SU-DHL-6 (cell line): Measurements from ENCODE around the gene CAMK2D.

Source experiments
- H2AFZ ChIP-seq: fragments of 200-600 bp; sonication (generic); 2 replicates; pipeline ENCODE4 v1.6.1; 2014; ENCODE audit warnings: low read depth, mild to moderate bottlenecking, moderate library complexity, mixed read lengths, antibody characterized with exemption, low read length; ENCODE audit not compliant: severe bottlenecking
- H3F3A ChIP-seq: fragments of 200-600 bp; shearing (Covaris generic); 2 replicates; pipeline ENCODE4 v1.6.0; 2016; ENCODE audit warnings: antibody characterized with exemption, mild to moderate bottlenecking; ENCODE audit not compliant: insufficient read depth
- H3K27ac ChIP-seq: fragments of 200-600 bp; sonication (generic); 2 replicates; pipeline ENCODE4 v1.5.1; 2016; ENCODE audit warnings: low read depth, mild to moderate bottlenecking, low read length, moderate library complexity, mixed read lengths
- H3K27me3 ChIP-seq: fragments of 200-600 bp; sonication (generic), shearing (Covaris generic); 2 replicates; pipeline ENCODE4 v1.6.0; 2014; ENCODE audit warnings: mild to moderate bottlenecking, low read length
- H3K36me3 ChIP-seq: fragments of 200-600 bp; sonication (generic); 2 replicates; pipeline ENCODE4 v1.6.1; 2014; ENCODE audit warnings: mild to moderate bottlenecking, low read length, mixed read lengths
- H3K4me2 ChIP-seq: fragments of 300-600, 200-600 bp; shearing (Covaris generic), sonication (generic); 2 replicates; pipeline ENCODE4 v1.6.0; 2014; ENCODE audit warnings: low read length, low read depth, mild to moderate bottlenecking; ENCODE audit not compliant: poor library complexity, severe bottlenecking
- H3K4me3 ChIP-seq: fragments of 200-600 bp; sonication (generic); 2 replicates; pipeline ENCODE4 v1.5.1; 2014; ENCODE audit warnings: antibody characterized with exemption, low read length, mild to moderate bottlenecking, mixed read lengths; ENCODE audit not compliant: insufficient read depth, poor library complexity, severe bottlenecking
- H3K79me2 ChIP-seq: fragments of 200-600 bp; sonication (generic); 2 replicates; pipeline ENCODE4 v1.6.1; 2014; ENCODE audit warnings: mild to moderate bottlenecking, low read length, moderate library complexity; ENCODE audit not compliant: insufficient read depth
- H3K9ac ChIP-seq: fragments of 200-600 bp; sonication (generic); 2 replicates; pipeline ENCODE4 v1.7.0; 2014; ENCODE audit warnings: mild to moderate bottlenecking, low read length
- H3K9me2 ChIP-seq: fragments of 200-600 bp; sonication (generic); replicated peaks from 2 replicates; pipeline ENCODE4 v1.6.1; 2014; ENCODE audit warnings: low read length; ENCODE audit not compliant: insufficient read depth
- H3K9me3 ChIP-seq: fragments of 200-600 bp; sonication (generic); 2 replicates; pipeline ENCODE4 v1.6.1; 2014; ENCODE audit warnings: low read length, mixed read lengths; ENCODE audit not compliant: insufficient read depth
- H4K20me1 ChIP-seq: fragments of 200-600 bp; sonication (generic); 2 replicates; pipeline ENCODE4 v1.6.1; 2014; ENCODE audit warnings: low read depth, mild to moderate bottlenecking, antibody characterized with exemption, low read length, moderate library complexity, mixed read lengths
- EZH2phosphoT487 ChIP-seq: fragments of 200-600 bp; sonication (generic), shearing (Covaris generic); conservative IDR thresholded peaks from 2 replicates; pipeline ENCODE4 v1.6.1; 2018; ENCODE audit warnings: mild to moderate bottlenecking, antibody characterized with exemption, low read length, moderate library complexity, mixed read lengths
- TF ChIP-seq, protein P1 (sequence below): fragments of 200-600 bp; sonication (generic); IDR thresholded peaks from one replicate; pipeline ENCODE4 v1.5.1; 2017; ENCODE audit warnings: antibody characterized with exemption, mild to moderate bottlenecking, low read length, moderate library complexity; ENCODE audit not compliant: insufficient read depth, poor library complexity, severe bottlenecking

CAMK2D gene

DNA sequence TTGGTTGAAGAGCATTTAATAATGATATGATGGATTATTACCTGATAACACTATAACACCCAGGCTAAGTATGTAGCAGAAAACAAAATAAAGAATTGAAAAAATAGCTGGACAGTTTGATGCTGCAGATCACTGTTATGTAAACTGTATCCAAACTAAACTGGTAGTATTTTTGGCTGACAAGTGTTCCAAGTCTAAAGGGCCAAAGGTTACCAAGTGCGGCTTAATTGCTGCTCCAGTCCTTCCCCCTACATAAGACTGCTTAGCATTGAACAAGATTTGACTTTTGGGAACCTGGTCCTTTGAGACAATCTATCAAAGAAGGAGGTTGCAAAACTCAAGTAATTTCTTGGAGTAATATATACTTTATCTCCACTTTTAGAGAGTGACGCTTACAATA lies 249.6 kb downstream of the CAMK2D start:
- Histone ChIP-seq H3K9me2 (no peaks in the 10 kb centered on the region), H2AFZ (no peak overlapping the region), H3K9me3 (no peaks in the 10 kb centered on the region), H3K4me2 (no peak overlapping the region), H3K27me3 (no peaks in the 10 kb centered on the region), H3F3A (no peaks in the 10 kb centered on the region), H3K9ac (no peak overlapping the region), H4K20me1 (no peaks in the 10 kb centered on the region), H3K4me3 (no peak overlapping the region), H3K36me3 (no peaks in the 10 kb centered on the region), H3K27ac (no peak overlapping the region), H3K79me2 (no peaks in the 10 kb centered on the region)
- TF ChIP-seq EZH2phosphoT487, result no peak
- TF ChIP-seq, protein P1, sequence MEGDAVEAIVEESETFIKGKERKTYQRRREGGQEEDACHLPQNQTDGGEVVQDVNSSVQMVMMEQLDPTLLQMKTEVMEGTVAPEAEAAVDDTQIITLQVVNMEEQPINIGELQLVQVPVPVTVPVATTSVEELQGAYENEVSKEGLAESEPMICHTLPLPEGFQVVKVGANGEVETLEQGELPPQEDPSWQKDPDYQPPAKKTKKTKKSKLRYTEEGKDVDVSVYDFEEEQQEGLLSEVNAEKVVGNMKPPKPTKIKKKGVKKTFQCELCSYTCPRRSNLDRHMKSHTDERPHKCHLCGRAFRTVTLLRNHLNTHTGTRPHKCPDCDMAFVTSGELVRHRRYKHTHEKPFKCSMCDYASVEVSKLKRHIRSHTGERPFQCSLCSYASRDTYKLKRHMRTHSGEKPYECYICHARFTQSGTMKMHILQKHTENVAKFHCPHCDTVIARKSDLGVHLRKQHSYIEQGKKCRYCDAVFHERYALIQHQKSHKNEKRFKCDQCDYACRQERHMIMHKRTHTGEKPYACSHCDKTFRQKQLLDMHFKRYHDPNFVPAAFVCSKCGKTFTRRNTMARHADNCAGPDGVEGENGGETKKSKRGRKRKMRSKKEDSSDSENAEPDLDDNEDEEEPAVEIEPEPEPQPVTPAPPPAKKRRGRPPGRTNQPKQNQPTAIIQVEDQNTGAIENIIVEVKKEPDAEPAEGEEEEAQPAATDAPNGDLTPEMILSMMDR, result no peak

- Histone ChIP-seq H3K9me2 (no peaks in the 10 kb centered on the region), H3K9ac (no peak overlapping the region), H3K9me3 (no peaks in the 10 kb centered on the region), H3K4me2 (no peak overlapping the region), H3K79me2 (no peaks in the 10 kb centered on the region), H3K36me3 (no peaks in the 10 kb centered on the region), H3K27ac (no peak overlapping the region), H2AFZ (no peak overlapping the region), H4K20me1 (no peaks in the 10 kb centered on the region), H3K4me3 (no peak overlapping the region), H3K27me3 (no peaks in the 10 kb centered on the region), H3F3A (no peaks in the 10 kb centered on the region)
- TF ChIP-seq, protein P1, result no peak
- TF ChIP-seq EZH2phosphoT487, result no peak
Measured at GRCh38 chr4:113509851-113510250, 251.7 kb downstream of the CAMK2D start.

DNA sequence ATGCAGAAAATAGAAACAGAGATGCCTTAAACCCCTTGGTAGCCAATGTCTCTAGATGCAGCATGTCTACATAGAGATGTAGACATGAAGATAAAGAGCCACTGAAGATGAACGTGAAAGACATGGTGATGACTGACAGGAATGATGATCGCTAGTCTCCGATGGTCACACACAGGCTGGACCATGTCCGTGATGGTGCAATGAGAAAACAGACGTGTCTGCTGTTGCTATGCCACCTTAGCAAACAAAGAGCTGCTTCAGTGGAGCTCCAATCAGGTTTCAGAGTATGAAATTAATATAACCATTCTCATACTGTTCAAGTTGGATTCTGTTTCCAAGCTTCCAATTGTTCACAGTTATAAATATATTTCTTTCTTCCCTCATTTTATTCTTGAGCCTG lies 256.5 kb downstream of the CAMK2D start:
- Histone ChIP-seq H3K27ac (no peak overlapping the region), H3K4me3 (no peak overlapping the region)

More for the DNA sequence above, 256.5 kb downstream of the CAMK2D start:
- Histone ChIP-seq H3K79me2 (no peaks in the 10 kb centered on the region), H3F3A (no peaks in the 10 kb centered on the region), H3K36me3 (no peaks in the 10 kb centered on the region), H2AFZ (no peak overlapping the region), H4K20me1 (no peaks in the 10 kb centered on the region), H3K9me3 (no peaks in the 10 kb centered on the region), H3K27me3 (no peaks in the 10 kb centered on the region), H3K4me2 (no peak overlapping the region), H3K9ac (no peak overlapping the region), H3K9me2 (no peaks in the 10 kb centered on the region)
- TF ChIP-seq, protein P1, result no peak
- no peak for TF ChIP-seq EZH2phosphoT487
